K562 (cell line): ENCODE measurements around the gene IL4I1. TPM values are rescaled to one million over a fixed set of nuclear protein-coding genes. Genes with fewer than 3 reads are reported as not detected.

Experiments used
- HNRNPUL1 ChIP-seq: fragments of 200-400 bp; formaldehyde crosslinking; IDR thresholded peaks from 2 replicates; pipeline ENCODE4 v1.6.1; 2017; ENCODE audit warnings: low read length
- MAZ ChIP-seq, 2 experiments: fragments of 450-650 bp in 1 of 2; sonication (generic) in 1 of 2; formaldehyde crosslinking; IDR thresholded peaks in 1 of 2; conservative IDR thresholded peaks in 1 of 2; 2 replicates each; pipeline versions ENCODE4 v1.4.0 to v1.5.0; 2020; ENCODE audit warnings: mild to moderate bottlenecking in 1 of 2, missing genetic modification reagents in 1 of 2
- MYNN ChIP-seq, 2 experiments: sonication (generic); formaldehyde crosslinking in 1 of 2; IDR thresholded peaks; 2 replicates each; pipeline versions ENCODE4 v1.5.0 to v1.6.1; 2016 to 2020; ENCODE audit warnings: antibody characterized with exemption in 1 of 2, missing genetic modification reagents in 1 of 2
- SIX5 ChIP-seq, 2 experiments: IDR thresholded peaks; 2 replicates each; pipeline ENCODE4 v1.6.1; 2011; ENCODE audit warnings: low read length in 2 of 2, borderline replicate concordance in 1 of 2, low read depth in 1 of 2, mild to moderate bottlenecking in 1 of 2, moderate library complexity in 1 of 2; ENCODE audit not compliant: insufficient read depth in 1 of 2
- SOX6 ChIP-seq: fragments of 450-650 bp; IDR thresholded peaks from 2 replicates; pipeline ENCODE4 v1.6.1; 2014; ENCODE audit warnings: mild to moderate bottlenecking
- THRAP3 ChIP-seq: fragments of 450-650 bp; IDR thresholded peaks from 2 replicates; pipeline ENCODE4 v1.6.1; 2016; ENCODE audit warnings: mild to moderate bottlenecking, inconsistent platforms, borderline replicate concordance
- ZNF146 ChIP-seq: IDR thresholded peaks from one replicate; pipeline ENCODE4 v1.6.1; 2018; ENCODE audit warnings: missing compliant biosample characterization; ENCODE audit not compliant: unreplicated experiment
- ZNF24 ChIP-seq: fragments of 450-650 bp; IDR thresholded peaks from 2 replicates; pipeline ENCODE4 v1.6.1; 2016
- ZNF444 ChIP-seq: fragments of 250-450 bp; sonication (Bioruptor Pico); IDR thresholded peaks from 2 replicates; pipeline ENCODE4 v1.4.0; 2020; ENCODE audit warnings: mild to moderate bottlenecking, moderate library complexity
- ZNF561 ChIP-seq: fragments of 450-650 bp; formaldehyde crosslinking; conservative IDR thresholded peaks from 2 replicates; pipeline ENCODE4 v1.4.0; 2020; ENCODE audit warnings: mild to moderate bottlenecking, moderate library complexity
- ZNF707 ChIP-seq: fragments of 250-450 bp; sonication (Bioruptor Pico); conservative IDR thresholded peaks from 2 replicates; pipeline ENCODE4 v1.8.0; 2022; ENCODE audit warnings: inconsistent platforms, mild to moderate bottlenecking, moderate library complexity
- polyA plus RNA-seq, 8 experiments: library from polyadenylated mRNA; depleted of rRNA in 4 of 8; stranded (reverse) in 5 of 8; unstranded in 3 of 8; fragments of >200 nt; fragmentation: Nextera tagmentation in 2 of 8; fragmentation: Illumina TruSeq in 1 of 8; extraction: Ambion mirVana in 2 of 8; extraction: Trizol in 1 of 8; gene quantifications; 2 replicates each; pipeline versions ENCODE4 v1.2.1 to v1.2.3, GENCODE V29; 2011 to 2014; ENCODE audit warnings: inconsistent platforms in 1 of 8, missing spikeins in 1 of 8
- total RNA-seq, 7 experiments: library from RNA; depleted of rRNA in 6 of 7; stranded (reverse); fragments of >200 nt in 6 of 7; fragmentation: Illumina TruSeq in 2 of 7; extraction: Trizol in 2 of 7; gene quantifications; 2 replicates each; pipeline versions ENCODE4 v1.2.1 to v1.2.3, GENCODE V29; 2011 to 2021; ENCODE audit warnings: low replicate concordance in 1 of 7
- TF ChIP-seq, protein P1 (sequence below), 2 experiments: fragments of 450-650 bp; conservative IDR thresholded peaks; 2 replicates each; pipeline ENCODE4 v1.6.1; 2017; ENCODE audit warnings: mild to moderate bottlenecking in 2 of 2, moderate library complexity in 2 of 2
- TF ChIP-seq, protein P2 (sequence below): fragments of 450-650 bp; IDR thresholded peaks from 2 replicates; pipeline ENCODE4 v1.6.1; 2018; ENCODE audit not compliant: partially characterized antibody
- TF ChIP-seq, protein P3 (sequence below): fragments of 450-650 bp; IDR thresholded peaks from 2 replicates; pipeline ENCODE4 v1.6.1; 2016; ENCODE audit warnings: mild to moderate bottlenecking
- TF ChIP-seq, protein P4 (sequence below): fragments of 250-450 bp; sonication (Bioruptor Pico); IDR thresholded peaks from 2 replicates; pipeline ENCODE4 v1.4.0; 2020; ENCODE audit warnings: mild to moderate bottlenecking, moderate library complexity

The IL4I1 gene
- total and polyA plus RNA-seq, 9 of the 15 experiments (the other 6 are each of a cell fraction or from before 2014, with no cell fraction given): 0.06 to 0.95 (median 0.43) TPM; not detected in 2

DNA sequence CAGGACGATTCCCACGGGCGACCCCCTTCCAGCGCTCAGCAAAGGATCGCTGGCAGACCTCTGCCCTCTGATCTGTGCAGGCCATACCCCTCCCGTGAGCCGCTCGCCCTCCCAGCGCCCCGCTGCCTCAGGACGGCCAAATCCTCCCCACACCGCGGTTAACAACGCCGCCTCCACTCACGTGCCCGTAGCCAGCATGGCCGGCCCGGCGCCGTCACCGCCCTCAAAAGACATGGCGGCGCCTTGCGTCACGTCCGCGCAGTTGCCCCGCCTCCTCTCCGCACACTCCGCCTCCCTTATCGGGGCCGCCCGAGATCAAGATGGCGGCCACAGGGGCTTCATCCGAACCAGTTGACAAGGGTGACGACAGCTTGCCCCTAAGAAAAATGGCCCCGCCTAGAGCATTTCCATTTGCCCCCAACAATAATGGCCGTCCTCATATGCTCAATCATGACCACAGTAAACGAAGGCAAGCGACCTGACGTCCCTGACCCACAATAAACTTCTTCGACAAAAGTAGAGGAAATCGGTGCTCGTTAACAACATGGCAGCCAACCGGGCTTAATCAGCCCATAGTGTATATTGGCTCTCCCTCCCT lies 20.2 kb downstream of the IL4I1 start (continued):
- TF ChIP-seq, protein P1, sequence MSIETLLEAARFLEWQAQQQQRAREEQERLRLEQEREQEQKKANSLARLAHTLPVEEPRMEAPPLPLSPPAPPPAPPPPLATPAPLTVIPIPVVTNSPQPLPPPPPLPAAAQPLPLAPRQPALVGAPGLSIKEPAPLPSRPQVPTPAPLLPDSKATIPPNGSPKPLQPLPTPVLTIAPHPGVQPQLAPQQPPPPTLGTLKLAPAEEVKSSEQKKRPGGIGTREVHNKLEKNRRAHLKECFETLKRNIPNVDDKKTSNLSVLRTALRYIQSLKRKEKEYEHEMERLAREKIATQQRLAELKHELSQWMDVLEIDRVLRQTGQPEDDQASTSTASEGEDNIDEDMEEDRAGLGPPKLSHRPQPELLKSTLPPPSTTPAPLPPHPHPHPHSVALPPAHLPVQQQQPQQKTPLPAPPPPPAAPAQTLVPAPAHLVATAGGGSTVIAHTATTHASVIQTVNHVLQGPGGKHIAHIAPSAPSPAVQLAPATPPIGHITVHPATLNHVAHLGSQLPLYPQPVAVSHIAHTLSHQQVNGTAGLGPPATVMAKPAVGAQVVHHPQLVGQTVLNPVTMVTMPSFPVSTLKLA (conservative IDR thresholded peaks at IDR 0.05): peak; percentile 48 to 76
- no peak for TF ChIP-seq HNRNPUL1
- TF ChIP-seq ZNF444 (CRISPR knock-in tag): no peak
- TF ChIP-seq ZNF561 (CRISPR knock-in tag): no peak
- no peak; the same call in 1 of the 2 replicates for TF ChIP-seq SOX6
- TF ChIP-seq MAZ (CRISPR knock-in tag; conservative IDR thresholded peaks at IDR 0.05 in 1 of 2, IDR thresholded peaks at IDR 0.05 in 1 of 2): peak; percentile 41 to 54
- TF ChIP-seq ZNF24: no peak
- no peak for TF ChIP-seq ZNF707 (CRISPR knock-in tag)
- TF ChIP-seq ZNF146 (CRISPR knock-in tag): no peak
- TF ChIP-seq, protein P2, sequence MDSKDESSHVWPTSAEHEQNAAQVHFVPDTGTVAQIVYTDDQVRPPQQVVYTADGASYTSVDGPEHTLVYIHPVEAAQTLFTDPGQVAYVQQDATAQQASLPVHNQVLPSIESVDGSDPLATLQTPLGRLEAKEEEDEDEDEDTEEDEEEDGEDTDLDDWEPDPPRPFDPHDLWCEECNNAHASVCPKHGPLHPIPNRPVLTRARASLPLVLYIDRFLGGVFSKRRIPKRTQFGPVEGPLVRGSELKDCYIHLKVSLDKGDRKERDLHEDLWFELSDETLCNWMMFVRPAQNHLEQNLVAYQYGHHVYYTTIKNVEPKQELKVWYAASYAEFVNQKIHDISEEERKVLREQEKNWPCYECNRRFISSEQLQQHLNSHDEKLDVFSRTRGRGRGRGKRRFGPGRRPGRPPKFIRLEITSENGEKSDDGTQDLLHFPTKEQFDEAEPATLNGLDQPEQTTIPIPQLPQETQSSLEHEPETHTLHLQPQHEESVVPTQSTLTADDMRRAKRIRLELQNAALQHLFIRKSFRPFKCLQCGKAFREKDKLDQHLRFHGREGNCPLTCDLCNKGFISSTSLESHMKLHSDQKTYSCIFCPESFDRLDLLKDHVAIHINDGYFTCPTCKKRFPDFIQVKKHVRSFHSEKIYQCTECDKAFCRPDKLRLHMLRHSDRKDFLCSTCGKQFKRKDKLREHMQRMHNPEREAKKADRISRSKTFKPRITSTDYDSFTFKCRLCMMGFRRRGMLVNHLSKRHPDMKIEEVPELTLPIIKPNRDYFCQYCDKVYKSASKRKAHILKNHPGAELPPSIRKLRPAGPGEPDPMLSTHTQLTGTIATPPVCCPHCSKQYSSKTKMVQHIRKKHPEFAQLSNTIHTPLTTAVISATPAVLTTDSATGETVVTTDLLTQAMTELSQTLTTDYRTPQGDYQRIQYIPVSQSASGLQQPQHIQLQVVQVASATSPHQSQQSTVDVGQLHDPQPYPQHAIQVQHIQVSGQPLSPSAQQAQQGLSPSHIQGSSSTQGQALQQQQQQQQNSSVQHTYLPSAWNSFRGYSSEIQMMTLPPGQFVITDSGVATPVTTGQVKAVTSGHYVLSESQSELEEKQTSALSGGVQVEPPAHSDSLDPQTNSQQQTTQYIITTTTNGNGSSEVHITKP: no peak
- TF ChIP-seq MYNN (IDR thresholded peaks at IDR 0.05): 0 out of 2 replicates have a peak, but pooled peaks have one; percentile 33
- TF ChIP-seq MYNN (CRISPR knock-in tag; IDR thresholded peaks at IDR 0.05): no peak
- TF ChIP-seq, protein P3, sequence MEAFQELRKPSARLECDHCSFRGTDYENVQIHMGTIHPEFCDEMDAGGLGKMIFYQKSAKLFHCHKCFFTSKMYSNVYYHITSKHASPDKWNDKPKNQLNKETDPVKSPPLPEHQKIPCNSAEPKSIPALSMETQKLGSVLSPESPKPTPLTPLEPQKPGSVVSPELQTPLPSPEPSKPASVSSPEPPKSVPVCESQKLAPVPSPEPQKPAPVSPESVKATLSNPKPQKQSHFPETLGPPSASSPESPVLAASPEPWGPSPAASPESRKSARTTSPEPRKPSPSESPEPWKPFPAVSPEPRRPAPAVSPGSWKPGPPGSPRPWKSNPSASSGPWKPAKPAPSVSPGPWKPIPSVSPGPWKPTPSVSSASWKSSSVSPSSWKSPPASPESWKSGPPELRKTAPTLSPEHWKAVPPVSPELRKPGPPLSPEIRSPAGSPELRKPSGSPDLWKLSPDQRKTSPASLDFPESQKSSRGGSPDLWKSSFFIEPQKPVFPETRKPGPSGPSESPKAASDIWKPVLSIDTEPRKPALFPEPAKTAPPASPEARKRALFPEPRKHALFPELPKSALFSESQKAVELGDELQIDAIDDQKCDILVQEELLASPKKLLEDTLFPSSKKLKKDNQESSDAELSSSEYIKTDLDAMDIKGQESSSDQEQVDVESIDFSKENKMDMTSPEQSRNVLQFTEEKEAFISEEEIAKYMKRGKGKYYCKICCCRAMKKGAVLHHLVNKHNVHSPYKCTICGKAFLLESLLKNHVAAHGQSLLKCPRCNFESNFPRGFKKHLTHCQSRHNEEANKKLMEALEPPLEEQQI: no peak
- TF ChIP-seq, protein P4, sequence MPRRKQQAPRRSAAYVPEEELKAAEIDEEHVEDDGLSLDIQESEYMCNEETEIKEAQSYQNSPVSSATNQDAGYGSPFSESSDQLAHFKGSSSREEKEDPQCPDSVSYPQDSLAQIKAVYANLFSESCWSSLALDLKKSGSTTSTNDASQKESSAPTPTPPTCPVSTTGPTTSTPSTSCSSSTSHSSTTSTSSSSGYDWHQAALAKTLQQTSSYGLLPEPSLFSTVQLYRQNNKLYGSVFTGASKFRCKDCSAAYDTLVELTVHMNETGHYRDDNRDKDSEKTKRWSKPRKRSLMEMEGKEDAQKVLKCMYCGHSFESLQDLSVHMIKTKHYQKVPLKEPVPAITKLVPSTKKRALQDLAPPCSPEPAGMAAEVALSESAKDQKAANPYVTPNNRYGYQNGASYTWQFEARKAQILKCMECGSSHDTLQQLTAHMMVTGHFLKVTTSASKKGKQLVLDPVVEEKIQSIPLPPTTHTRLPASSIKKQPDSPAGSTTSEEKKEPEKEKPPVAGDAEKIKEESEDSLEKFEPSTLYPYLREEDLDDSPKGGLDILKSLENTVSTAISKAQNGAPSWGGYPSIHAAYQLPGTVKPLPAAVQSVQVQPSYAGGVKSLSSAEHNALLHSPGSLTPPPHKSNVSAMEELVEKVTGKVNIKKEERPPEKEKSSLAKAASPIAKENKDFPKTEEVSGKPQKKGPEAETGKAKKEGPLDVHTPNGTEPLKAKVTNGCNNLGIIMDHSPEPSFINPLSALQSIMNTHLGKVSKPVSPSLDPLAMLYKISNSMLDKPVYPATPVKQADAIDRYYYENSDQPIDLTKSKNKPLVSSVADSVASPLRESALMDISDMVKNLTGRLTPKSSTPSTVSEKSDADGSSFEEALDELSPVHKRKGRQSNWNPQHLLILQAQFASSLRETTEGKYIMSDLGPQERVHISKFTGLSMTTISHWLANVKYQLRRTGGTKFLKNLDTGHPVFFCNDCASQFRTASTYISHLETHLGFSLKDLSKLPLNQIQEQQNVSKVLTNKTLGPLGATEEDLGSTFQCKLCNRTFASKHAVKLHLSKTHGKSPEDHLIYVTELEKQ (CRISPR knock-in tag): no peak
- no peak for TF ChIP-seq THRAP3
- peak; percentile 63 to 74; a peak in 3 of 4 replicates for TF ChIP-seq SIX5 (IDR thresholded peaks at IDR 0.05; ENCODE audit: borderline replicate concordance in 1 of 2, insufficient read depth in 1 of 2, low read depth in 1 of 2, low read length in 2 of 2)
